HG02840 (cell line): ENCODE measurements around the gene CACNA1C.
"Not testable (repeated sequence)": the region's sequence is repeated elsewhere in the genome, so short reads cannot be mapped to it uniquely, and the experiment has no call there.

Source experiments
- ATAC-seq: cut with Tn5 transposase; IDR thresholded peaks from one replicate; pipeline ENCODE4 v1.9.1; 2021; ENCODE audit warnings: mild to moderate bottlenecking, moderate library complexity, moderate number of reproducible peaks; ENCODE audit not compliant: unreplicated experiment, low FRiP score

CACNA1C gene

GRCh38 chr12:2719392-2719791 is 666.6 kb downstream of the CACNA1C start:
- no peak for ATAC-seq

GRCh38 chr12:2722806-2723205 is 670.0 kb downstream of the CACNA1C start:
- ATAC-seq, result no peak

GRCh38 chr12:2732290-2732689 is 679.5 kb downstream of the CACNA1C start:
- no peak for ATAC-seq

DNA sequence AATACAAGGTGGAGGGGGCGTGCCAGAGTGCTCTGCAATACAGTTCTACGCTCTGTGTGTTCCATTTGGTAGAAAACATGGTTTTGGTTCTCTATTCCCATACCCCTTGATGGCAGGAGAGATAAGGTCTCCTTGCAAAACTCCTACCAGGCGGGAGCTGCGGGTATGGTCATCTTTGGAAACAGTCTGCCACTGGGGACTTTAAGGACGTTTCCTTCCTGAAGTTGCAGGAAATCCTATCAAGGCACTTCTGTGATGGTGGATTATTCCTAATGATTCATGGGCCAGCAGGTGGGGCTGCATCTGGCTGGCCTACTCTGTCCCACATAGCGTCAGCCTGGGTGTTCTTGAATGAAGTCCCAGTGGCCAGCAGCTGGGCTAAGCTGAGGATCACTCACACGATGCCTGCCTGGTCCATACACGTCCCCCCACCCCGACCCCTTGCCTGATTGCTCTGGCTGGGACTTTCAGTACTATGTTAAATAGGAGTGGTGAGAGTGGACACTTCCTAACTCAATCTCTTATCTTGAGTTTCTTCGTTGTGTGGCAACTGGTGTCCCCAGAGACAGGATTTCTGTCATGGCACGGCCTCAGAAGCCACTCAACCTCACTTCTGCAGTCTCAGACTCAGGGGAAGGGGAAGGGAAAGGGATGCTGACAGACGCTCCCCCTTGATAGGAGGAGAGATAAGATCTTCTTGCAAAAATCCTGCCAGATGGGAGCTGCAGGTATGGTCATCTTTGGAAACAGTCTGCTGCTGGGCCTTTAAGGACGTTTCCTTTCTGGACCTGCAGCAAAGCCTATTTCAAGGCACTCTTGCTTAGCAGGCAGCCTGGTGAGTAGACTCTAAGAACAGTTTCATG is 680.9 kb downstream of the CACNA1C start:
- ATAC-seq, result no peak

DNA sequence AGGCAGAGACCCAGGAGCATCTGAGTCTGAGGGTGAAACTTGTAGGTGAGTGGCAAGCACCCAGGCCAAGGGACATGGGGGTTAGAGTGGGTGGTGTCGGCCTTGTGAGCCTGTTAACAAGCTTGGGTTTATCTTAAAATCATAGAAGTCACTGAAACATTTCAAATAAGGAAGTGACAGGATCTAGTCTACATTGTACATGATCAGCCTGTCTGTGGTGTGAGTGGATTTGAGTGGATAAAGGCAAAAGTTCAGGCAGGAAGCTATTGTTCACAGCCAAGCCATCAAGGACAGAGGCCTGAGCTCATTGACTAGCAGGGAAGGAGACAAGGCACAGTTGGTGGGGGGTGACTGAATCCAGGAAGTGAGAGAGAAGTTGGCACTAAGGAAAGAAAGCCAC is 682.6 kb downstream of the CACNA1C start:
- no peak for ATAC-seq

- ATAC-seq, result no peak
Observed at GRCh38 chr12:2737656-2738241, 685.0 kb downstream of the CACNA1C start.

GRCh38 chr12:2739069-2739468 is 686.3 kb downstream of the CACNA1C start:
- ATAC-seq, result no peak

DNA sequence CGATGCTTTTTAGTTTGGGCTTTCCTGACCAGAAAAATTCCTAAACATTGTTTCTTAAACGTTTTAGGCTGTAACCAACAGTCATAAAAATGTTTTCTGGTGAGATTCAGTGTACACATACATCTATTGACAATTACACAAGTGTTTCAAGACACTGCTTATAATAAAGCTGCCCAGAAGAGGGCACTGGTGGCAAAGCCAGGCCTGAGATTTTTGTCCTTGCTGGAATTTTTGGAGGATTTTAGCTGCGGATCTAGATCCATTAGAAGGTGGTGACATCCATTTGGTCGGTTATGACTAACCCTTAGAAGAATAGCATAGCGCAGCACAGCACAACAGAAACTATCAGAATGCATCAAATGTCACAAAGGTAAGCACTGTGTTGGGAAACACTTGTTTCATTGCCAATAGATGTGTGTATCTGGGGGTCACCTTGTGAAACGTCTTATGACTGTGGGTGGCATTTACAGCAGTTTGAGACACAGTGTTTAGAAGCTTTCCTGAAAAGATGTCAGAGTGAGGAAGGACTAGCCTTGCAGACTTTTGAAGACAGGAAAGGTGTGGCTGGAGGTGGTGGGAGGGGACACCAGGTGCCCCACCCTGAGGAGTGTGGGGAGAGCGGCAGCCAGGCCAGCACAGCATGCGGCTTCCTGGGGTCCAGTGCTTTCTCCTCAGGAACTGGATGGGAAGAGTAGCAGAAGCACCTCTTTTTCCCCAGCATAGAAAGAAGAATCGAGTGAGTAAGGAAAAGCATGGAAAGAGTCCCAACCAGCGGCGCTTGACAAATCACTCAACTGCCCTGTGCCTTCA is 687.2 kb downstream of the CACNA1C start:
- no peak for ATAC-seq

GRCh38 chr12:2742037-2742436 is 689.2 kb downstream of the CACNA1C start:
- not testable (repeated sequence) for ATAC-seq

GRCh38 chr12:2743478-2743877 is 690.7 kb downstream of the CACNA1C start:
- no peak for ATAC-seq

- no peak for ATAC-seq
Observed at GRCh38 chr12:2745655-2746054, 692.9 kb downstream of the CACNA1C start.
